Transverse colon (tissue), 4 donors: ENCODE data around the gene FSIP2.

Experiments
- CTCF ChIP-seq, 5 experiments: fragments of 200-600 bp in 3 of 5; fragments of 450-650 bp in 2 of 5; sonication (generic) in 3 of 5; IDR thresholded peaks; 1 replicate in 2 of 5; 2 replicates in 3 of 5; pipeline ENCODE4 v1.5.1; 2016 to 2017; ENCODE audit warnings: antibody characterized with exemption in 5 of 5, inconsistent platforms in 3 of 5, mild to moderate bottlenecking in 2 of 5, moderate library complexity in 1 of 5
- EP300 ChIP-seq: sonication (generic); formaldehyde crosslinking; IDR thresholded peaks from one replicate; pipeline ENCODE4 v1.6.1; 2017; ENCODE audit warnings: antibody characterized with exemption, low read depth
- POLR2A ChIP-seq: fragments of 450-650 bp; IDR thresholded peaks from one replicate; pipeline ENCODE4 v1.6.1; 2016; ENCODE audit warnings: antibody characterized with exemption, mild to moderate bottlenecking, moderate library complexity
- POLR2AphosphoS5 ChIP-seq, 3 donors: sonication (generic); formaldehyde crosslinking; IDR thresholded peaks; one replicate each; pipeline ENCODE4 v1.6.1; 2016; ENCODE audit warnings: antibody characterized with exemption in 3 of 3

DNA sequence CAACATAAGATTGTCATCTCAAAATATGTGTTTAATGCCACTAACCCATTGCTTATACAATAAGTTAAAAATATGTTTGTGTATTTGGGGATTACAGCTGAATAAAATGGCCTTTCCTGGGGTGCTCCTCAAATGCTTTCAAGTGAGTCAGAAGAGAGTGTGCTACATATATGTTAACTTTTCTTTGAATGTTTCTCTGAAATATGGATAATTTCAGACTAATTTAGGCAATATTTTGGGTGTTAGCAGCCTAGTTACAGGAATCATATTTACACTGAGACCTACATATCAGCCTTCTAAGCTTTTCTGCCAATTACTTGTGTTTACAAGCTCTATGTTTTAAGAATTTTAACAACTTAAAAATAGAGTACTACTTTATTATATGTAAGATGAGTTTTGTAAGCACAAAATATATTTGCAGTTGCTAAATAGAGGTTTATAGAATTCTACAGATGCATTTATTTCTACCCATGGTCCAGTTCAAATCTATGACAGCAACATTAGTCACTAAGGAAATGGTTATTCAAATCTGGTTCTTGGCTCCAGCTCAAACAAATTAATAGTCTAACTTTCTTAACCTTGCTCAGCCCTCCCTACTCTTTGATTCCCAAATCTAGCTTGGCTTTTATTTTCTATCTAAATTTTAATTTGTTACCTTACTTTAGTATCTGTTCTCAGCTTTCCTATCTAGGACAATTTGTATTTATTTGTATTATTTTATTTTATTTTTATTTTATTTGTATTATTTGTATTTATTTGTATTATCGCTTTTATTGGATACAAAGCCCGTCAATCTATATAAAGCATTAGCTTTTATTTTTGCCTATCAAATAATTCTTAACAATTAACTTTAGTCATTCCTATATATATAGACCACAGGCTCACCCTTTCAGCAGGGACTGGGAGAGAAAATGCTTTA is 48.9 kb downstream of the FSIP2 start:
- TF ChIP-seq EP300, result no peak
- no peak for TF ChIP-seq CTCF (IDR thresholded peaks at IDR 0.05)
- TF ChIP-seq POLR2AphosphoS5 (IDR thresholded peaks at IDR 0.05), result no peak
- TF ChIP-seq POLR2A, result no peak
